Stimulated activated CD8-positive, alpha-beta memory T cell treated with anti-CD3 and anti-CD28 coated beads, Interleukin-15, amount 100 ng/mL, for 48 hours (primary cell): ENCODE results near the gene DPYSL5.
A peak's percentile ranks its signal among the peaks of the same experiment; 100 is the strongest.

Experiments used
- DNase-seq, 2 donors: peaks; one replicate each; pipeline ENCODE4 v3.0.0-alpha.2; 2020; ENCODE audit warnings: low read depth in 2 of 2

Gene DPYSL5

DNA sequence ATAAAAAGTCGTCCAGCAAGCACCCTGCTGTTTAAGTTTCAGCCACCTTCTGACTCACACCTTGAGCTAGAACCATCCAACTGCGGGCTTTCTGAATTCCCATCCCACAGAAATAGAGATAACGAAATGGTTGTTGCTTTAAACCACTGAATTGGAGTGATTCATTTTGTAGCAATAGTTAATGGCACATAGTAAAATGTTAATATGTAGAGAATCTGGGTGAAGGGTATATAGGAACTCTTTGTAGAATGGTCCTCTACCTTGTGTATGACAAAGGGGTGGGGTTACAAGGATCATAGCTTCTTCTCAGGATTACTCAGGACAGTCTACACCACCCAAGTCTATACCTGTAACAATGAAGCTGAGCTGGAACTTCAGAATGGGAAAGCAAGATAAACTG, 120.1 kb downstream of the DPYSL5 start:
- DNase-seq, result no peak

GRCh38 chr2:26969077-26969844, 121.3 kb downstream of the DPYSL5 start:
- DNase-seq, result no peak

DNA sequence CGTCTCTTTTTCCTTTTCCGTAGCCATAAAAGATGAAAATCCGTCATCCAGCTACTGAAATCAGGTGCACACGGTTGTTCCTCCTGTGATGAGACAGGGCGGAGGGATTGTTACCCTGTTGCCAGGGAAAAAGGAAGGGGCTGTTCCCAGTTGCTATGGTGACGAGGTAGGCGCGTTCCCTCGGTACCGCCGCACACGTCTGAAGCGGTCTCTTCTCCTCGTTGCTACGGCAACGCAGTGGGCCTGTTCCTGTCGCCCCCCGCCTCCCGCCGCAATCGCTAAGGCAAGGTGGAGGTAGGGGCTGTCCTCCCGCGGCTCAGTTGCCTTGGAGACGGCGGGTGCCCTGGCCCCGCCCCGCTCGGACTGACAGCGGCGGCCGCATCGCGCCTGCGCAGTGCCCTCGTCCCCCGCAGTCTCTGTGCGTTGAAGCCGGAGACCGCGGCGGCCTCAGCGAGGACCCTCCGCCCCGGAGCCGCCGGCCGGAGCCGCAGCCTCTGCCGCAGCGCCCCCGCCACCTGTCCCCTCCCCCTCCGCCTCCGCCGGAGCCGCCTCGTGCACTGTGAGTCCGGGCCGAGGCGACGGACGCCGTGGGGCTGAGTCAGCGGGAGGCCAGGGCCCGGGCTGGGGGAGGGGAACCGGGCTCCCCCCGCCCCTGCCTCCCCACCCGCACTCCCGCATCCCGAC, 122.5 kb downstream of the DPYSL5 start, which contains the start of gene MAPRE3:
TSS of gene MAPRE3 (plus strand) at position 394 of the 684 bp plus-strand sequence. CDS start 51,582 bp downstream, outside the sequence.
- DNase-seq, result peak; percentile 70 to 71

DNA sequence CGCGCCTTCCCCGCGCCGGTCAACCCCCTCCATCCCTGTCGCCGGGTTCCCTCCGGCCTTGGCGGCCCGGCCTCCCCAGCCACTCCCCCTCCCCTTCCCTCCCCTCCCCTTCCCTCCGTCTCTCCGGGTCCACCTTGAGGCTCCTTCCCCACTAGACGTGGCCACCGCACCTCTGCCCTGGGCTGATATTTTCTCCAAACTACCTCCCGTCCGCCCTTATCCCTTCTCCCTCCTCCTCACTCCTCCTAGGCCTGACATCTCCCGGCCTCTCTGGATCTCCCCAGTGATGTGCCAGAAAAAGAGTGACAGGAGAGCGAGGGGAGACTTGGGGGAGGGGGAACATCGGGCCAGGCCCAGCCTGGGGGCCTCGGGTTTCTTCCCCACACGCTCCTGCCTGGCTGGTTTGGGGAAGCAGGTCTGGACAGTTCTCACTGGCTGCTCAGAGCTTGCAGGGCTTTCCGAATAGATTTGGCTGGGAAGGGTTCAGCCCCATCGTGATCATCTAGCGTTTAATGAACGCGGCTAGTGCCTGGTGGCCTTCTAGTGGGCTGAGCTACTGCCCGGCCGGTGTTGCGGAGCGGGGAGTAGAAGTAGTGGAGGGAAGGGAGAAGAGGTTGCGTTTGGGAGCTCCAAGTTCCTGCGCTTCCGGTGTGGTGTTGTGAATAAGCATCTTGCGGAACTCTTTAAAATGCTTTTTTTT, 123.1 kb downstream of the DPYSL5 start:
- DNase-seq, result no peak

DNA sequence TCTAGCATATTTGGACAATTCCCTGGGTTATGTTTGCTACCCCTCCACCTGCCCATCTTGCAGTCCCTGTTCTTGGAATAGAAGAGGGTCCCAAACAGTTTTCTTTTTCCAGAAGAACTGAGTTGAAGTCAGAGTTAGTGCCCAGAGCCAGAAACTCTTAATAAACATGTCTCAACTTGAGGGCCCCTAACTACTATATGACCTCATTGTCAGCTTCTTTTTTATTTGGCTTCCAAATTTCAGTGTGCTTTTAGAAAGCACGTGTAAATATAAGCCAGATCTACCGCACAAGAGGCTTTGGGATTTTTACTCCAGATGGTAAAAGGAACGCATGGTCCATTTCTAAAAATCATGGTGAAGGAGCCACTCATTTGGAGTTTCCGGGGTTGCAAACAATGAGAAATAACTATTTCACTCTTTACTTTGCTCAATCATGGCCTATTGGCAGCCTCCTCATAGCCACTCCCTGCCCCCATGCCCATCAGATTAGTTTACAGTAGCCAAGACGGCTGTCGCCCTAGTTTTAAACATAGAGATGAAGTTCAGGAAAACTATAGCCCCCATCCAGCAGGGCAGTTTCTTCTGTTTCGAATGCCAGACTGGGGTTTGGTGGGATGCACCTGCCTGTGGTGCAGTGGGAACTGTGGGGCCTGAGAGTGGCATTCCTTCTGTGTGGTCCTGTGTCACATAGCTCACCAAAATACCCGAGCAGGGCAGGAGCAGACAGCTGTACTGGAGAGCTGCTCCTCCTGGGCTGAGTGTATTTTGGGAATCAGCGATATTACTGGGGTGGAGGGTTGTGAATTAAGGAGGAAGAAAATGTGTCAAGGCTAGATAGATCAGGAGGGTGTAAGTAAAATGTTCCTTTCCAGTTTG, 124.2 kb downstream of the DPYSL5 start:
- no peak for DNase-seq

DNA sequence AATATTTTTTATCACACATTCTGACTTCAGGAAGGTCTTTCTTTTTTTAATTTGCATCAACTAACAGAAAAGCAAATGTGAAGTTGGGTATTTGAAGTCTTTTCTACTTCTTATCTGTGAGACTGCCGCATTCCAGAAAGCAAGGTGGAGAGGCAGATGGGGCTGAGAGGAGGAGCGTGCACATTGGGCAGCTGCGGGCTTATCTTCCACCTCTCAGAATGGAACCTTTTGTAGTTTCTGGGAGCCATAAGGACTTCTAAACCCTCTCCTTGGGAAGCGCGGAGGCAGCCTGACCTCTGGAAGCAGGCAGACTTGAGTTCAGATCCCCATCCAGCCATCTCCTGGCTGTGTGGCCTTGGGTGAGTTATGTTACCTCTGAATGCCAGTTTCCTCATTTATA, 126.4 kb downstream of the DPYSL5 start:
- no peak for DNase-seq

GRCh38 chr2:26975102-26975501, 127.2 kb downstream of the DPYSL5 start:
- no peak for DNase-seq

- DNase-seq, result no peak
These were observed 127.7 kb downstream of the DPYSL5 start for GRCh38 chr2:26975656-26976055.

DNA sequence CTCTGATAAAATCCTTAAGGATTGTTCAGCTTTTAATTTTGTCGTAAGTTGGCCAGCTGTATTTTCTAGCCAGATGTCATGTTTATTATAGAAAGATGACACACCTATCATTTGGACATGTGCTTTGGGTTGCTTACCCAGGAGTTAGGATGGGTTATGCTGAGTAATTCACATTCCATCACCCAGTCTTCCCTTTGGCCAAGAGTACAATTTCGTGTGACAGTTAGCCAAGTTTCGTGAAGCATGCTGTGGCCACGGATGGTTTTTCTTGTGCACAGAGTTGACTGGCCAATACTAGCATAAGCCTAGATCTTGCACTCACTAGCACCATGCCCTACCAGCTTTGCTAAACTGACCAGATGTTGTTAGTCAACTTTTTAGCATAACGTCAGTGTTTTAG, 128.3 kb downstream of the DPYSL5 start:
- no peak for DNase-seq

- no peak for DNase-seq
These were observed 129.1 kb downstream of the DPYSL5 start for GRCh38 chr2:26977012-26977411.

- DNase-seq, result no peak
These were observed 130.2 kb downstream of the DPYSL5 start for GRCh38 chr2:26978061-26978596.

GRCh38 chr2:26979741-26980140, 131.8 kb downstream of the DPYSL5 start:
- DNase-seq, result no peak

GRCh38 chr2:26980971-26981370, 133.0 kb downstream of the DPYSL5 start:
- no peak for DNase-seq

- DNase-seq, result no peak
These were observed 134.3 kb downstream of the DPYSL5 start for GRCh38 chr2:26982102-26982742.

DNA sequence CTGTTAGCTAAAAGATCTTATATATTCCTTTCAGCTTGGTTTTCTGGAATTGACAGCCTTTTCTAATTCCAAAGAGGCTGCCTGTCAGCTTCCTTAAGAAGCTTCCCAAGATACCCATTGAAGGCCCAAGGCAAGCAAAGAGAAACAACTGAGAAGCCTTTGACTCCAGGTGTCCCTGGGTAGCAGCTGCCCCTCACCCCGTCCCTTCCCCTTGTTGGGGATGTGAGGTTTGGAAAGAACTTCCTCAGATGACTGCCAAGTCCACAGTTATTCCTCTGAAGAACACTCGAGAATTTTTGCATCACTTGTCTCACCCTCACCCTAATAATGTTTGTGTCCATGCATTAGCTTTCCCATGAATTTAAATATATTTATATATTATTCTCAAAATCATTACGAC, 135.8 kb downstream of the DPYSL5 start:
- DNase-seq, result no peak

DNA sequence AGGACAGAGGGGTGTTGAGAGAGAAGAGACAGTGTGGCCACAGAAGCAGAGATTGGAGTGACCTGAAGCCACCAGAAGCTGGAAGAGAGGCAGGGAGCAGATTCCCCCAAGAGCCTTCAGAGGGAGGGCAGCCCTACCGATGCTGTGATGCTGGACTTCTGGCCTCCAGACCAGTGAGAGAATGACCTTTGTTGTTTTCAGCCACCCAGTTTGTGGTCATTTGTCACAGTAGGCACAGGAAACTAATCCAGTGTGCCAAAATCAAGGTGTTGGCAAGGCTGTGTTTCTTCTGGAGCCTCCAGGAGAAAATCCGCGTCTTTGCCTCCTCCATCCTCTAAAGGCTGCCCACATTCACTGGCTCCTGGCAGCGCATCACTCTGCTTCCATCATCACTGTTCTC, 137.9 kb downstream of the DPYSL5 start:
- no peak for DNase-seq

GRCh38 chr2:26986576-26986975, 138.6 kb downstream of the DPYSL5 start:
- no peak for DNase-seq

- no peak for DNase-seq
These were observed 140.3 kb downstream of the DPYSL5 start for GRCh38 chr2:26988058-26988860.

GRCh38 chr2:26989156-26989555, 141.2 kb downstream of the DPYSL5 start:
- DNase-seq, result no peak

DNA sequence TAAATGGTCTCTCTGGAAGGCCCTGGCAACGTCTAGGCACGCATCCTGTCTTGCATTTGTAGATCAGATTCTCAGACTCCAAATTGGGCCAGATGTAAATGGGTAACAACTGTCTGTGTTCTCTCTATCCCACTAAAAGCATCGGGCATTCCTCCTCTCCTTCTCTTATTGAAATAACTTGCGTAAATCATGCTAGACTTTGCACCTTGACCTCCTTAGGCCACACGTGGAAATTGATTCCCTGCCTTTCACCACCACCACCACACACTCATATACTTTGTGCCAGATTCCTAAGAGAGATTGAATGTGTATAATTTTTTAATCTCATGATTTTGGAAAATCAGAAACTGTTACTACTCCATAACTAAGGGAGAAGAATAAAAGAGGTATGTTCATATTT, 143.8 kb downstream of the DPYSL5 start:
- no peak for DNase-seq
